SK-N-SH treated with all-trans-retinoic acid at 6 μM for 48 hours (cell line): ENCODE data around the gene MSMB.

Experiments used
- ARNTL ChIP-seq: fragments of 450-650 bp; formaldehyde crosslinking; IDR thresholded peaks from 2 replicates; pipeline ENCODE4 v1.5.0; 2020; ENCODE audit warnings: low read depth, mild to moderate bottlenecking, moderate library complexity, borderline replicate concordance
- OSR1 ChIP-seq: fragments of 250-450 bp; sonication (Bioruptor Pico); IDR thresholded peaks from 2 replicates; pipeline ENCODE4 v1.8.0; 2022; ENCODE audit warnings: moderate library complexity, mild to moderate bottlenecking, inconsistent platforms
- RARB ChIP-seq: fragments of 250-450 bp; sonication (Bioruptor Pico); IDR thresholded peaks from 2 replicates; pipeline ENCODE4 v1.8.0; 2021; ENCODE audit warnings: mild to moderate bottlenecking, moderate library complexity
- SNAI2 ChIP-seq: fragments of 250-450 bp; sonication (Bioruptor Pico); IDR thresholded peaks from 2 replicates; pipeline ENCODE4 v1.5.0; 2020; ENCODE audit warnings: mild to moderate bottlenecking, moderate library complexity
- TOX ChIP-seq: fragments of 250-450 bp; sonication (Bioruptor Pico); IDR thresholded peaks from 2 replicates; pipeline ENCODE4 v1.8.0; 2021; ENCODE audit warnings: mild to moderate bottlenecking, moderate library complexity, borderline replicate concordance
- TSHZ2 ChIP-seq: fragments of 250-450 bp; sonication (Bioruptor Pico); IDR thresholded peaks from 2 replicates; pipeline ENCODE4 v1.5.0; 2020; ENCODE audit warnings: mild to moderate bottlenecking, moderate library complexity
- ZFP30 ChIP-seq: fragments of 450-650 bp; formaldehyde crosslinking; IDR thresholded peaks from 2 replicates; pipeline ENCODE4 v1.5.0; 2022; ENCODE audit warnings: mild to moderate bottlenecking, moderate library complexity
- ZNF565 ChIP-seq: fragments of 450-650 bp; formaldehyde crosslinking; conservative IDR thresholded peaks from 2 replicates; pipeline ENCODE4 v1.5.0; 2020; ENCODE audit warnings: low read depth, mild to moderate bottlenecking, moderate library complexity
- ZNF70 ChIP-seq: fragments of 450-650 bp; formaldehyde crosslinking; IDR thresholded peaks from 2 replicates; pipeline ENCODE4 v1.5.0; 2020; ENCODE audit warnings: mild to moderate bottlenecking, moderate library complexity
- TF ChIP-seq, protein P1 (sequence below): fragments of 250-450 bp; sonication (Bioruptor Pico); IDR thresholded peaks from 2 replicates; pipeline ENCODE4 v1.8.0; 2020; ENCODE audit warnings: mild to moderate bottlenecking, moderate library complexity, borderline replicate concordance

GRCh38 chr10:46094197-46094500 lies 48.1 kb upstream of the MSMB start:
- TF ChIP-seq ZFP30 (CRISPR knock-in tag) (no peak), RARB (CRISPR knock-in tag) (no peak), TOX (CRISPR knock-in tag) (no peak), TSHZ2 (CRISPR knock-in tag) (no peak), ZNF70 (no peak), ARNTL (CRISPR knock-in tag) (no peak), ZNF565 (CRISPR knock-in tag) (no peak), SNAI2 (CRISPR knock-in tag) (no peak), OSR1 (CRISPR knock-in tag) (no peak)
- TF ChIP-seq, protein P1, sequence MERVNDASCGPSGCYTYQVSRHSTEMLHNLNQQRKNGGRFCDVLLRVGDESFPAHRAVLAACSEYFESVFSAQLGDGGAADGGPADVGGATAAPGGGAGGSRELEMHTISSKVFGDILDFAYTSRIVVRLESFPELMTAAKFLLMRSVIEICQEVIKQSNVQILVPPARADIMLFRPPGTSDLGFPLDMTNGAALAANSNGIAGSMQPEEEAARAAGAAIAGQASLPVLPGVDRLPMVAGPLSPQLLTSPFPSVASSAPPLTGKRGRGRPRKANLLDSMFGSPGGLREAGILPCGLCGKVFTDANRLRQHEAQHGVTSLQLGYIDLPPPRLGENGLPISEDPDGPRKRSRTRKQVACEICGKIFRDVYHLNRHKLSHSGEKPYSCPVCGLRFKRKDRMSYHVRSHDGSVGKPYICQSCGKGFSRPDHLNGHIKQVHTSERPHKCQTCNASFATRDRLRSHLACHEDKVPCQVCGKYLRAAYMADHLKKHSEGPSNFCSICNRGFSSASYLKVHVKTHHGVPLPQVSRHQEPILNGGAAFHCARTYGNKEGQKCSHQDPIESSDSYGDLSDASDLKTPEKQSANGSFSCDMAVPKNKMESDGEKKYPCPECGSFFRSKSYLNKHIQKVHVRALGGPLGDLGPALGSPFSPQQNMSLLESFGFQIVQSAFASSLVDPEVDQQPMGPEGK (CRISPR knock-in tag), result no peak
